NCI-H69 (cell line): ENCODE measurements around the gene TRAF4.
"Not testable (repeated sequence)": the region's sequence is repeated elsewhere in the genome, so short reads cannot be mapped to it uniquely, and the experiment has no call there.

Experiments
- DNase-seq: peaks from one replicate; lab custom pipeline; 2025; lab: John Stamatoyannopoulos, UW

The TRAF4 gene

GRCh38 chr17:28714281-28714680 is 29.5 kb upstream of the TRAF4 start:
- DNase-seq = no peak

GRCh38 chr17:28715217-28715616 is 28.6 kb upstream of the TRAF4 start:
- no peak for DNase-seq

- DNase-seq = no peak
Measured at GRCh38 chr17:28716740-28717577, 26.9 kb upstream of the TRAF4 start.

GRCh38 chr17:28717578-28718332 is 26.1 kb upstream of the TRAF4 start, which contains the start of gene RAB34:
Gene RAB34, minus strand, starts transcription at chr17:28717868. Its CDS starts 602 bp downstream, at chr17:28717266.
- peak; percentile 88 for DNase-seq

GRCh38 chr17:28718333-28719020 is 25.3 kb upstream of the TRAF4 start:
- DNase-seq = peak; percentile 58

GRCh38 chr17:28719021-28719433 is 24.8 kb upstream of the TRAF4 start:
- DNase-seq = no peak

GRCh38 chr17:28720247-28720996 is 23.4 kb upstream of the TRAF4 start:
- no peak for DNase-seq

GRCh38 chr17:28720997-28721329 is 22.8 kb upstream of the TRAF4 start:
- not testable (repeated sequence) for DNase-seq

GRCh38 chr17:28722417-28723158 is 21.2 kb upstream of the TRAF4 start:
- DNase-seq = no peak

GRCh38 chr17:28723159-28723835 is 20.5 kb upstream of the TRAF4 start:
- DNase-seq = no peak

- not testable (repeated sequence) for DNase-seq
Measured at GRCh38 chr17:28723836-28724499, 19.8 kb upstream of the TRAF4 start.

- peak; percentile 52 for DNase-seq
Measured at GRCh38 chr17:28724500-28725165, 19.2 kb upstream of the TRAF4 start.

GRCh38 chr17:28725166-28725659 is 18.6 kb upstream of the TRAF4 start:
- peak; percentile 74 for DNase-seq

- peak; percentile 94 for DNase-seq
Measured at GRCh38 chr17:28725660-28726225, 18.1 kb upstream of the TRAF4 start.

GRCh38 chr17:28726226-28726626 is 17.6 kb upstream of the TRAF4 start, which contains the start of gene TLCD1:
Gene TLCD1, minus strand, starts transcription at chr17:28726233. Its CDS starts 136 bp downstream, at chr17:28726097.
- peak; percentile 89 for DNase-seq

GRCh38 chr17:28726627-28727491 is 17.0 kb upstream of the TRAF4 start:
- DNase-seq = peak; percentile 99

GRCh38 chr17:28728364-28729200 is 15.2 kb upstream of the TRAF4 start, which contains the start of gene NEK8:
Gene NEK8, plus strand, starts transcription at chr17:28728788. Its CDS starts 26 bp downstream, at chr17:28728814.
- peak; percentile 96 for DNase-seq
